HepG2 (cell line): ENCODE results near the gene AP1M2. TPM values are rescaled to one million over a fixed set of nuclear protein-coding genes. Genes with fewer than 3 reads are reported as not detected.

Source experiments
- ATAC-seq: fragments of 200-7000 bp; cut with Tn5 transposase; 3 replicates; pipeline ENCODE4 v1.9.1; 2020; ENCODE audit warnings: mild to moderate bottlenecking, moderate library complexity
- BruUV-seq: library from RNA; stranded (reverse); fragments of 400-500 nt; replicated peaks from 2 replicates; lab custom pipeline; 2021; lab: Mats Ljungman, UMichigan
- CTCF ChIA-PET: fragments of 300-600 bp; formaldehyde crosslinking; extraction: SDS; loops from one replicate; lab custom pipeline; 2021; ENCODE audit warnings: low total read pairs, inconsistent platforms, low intra/inter-chr PET ratio; lab: Yijun Ruan, JAX
- POLR2A ChIA-PET: fragments of 350-600 bp; sonication (Branson Sonifier 250); formaldehyde crosslinking; loops from one replicate; lab custom pipeline; 2020; ENCODE audit warnings: antibody characterized with exemption, inconsistent platforms; lab: Yijun Ruan, JAX
- DNase-seq: peaks from one replicate; pipeline ENCODE4 v3.0.0-alpha.2; 2015; ENCODE audit warnings: low spot score
- FAIRE-seq: peaks from 3 replicates; lab custom pipeline; 2011; peaks lifted over from hg19 to GRCh38; lab: Jason Lieb, UNC
- H2AFZ ChIP-seq: one replicate; pipeline ENCODE4 v1.6.1; 2011; ENCODE audit warnings: low read length, inconsistent platforms
- H3K27ac ChIP-seq: fragments of 300-600 bp; 3 replicates; pipeline ENCODE4 v1.8.0; 2011; ENCODE audit warnings: mixed run types, mild to moderate bottlenecking, mixed read lengths, low read length, inconsistent platforms; ENCODE audit not compliant: insufficient read depth; ENCODE audit errors: extremely low read length
- H3K27me3 ChIP-seq, 2 experiments: fragments of 200-600 bp in 1 of 2; 2 replicates in 1 of 2; 3 replicates in 1 of 2; pipeline versions ENCODE4 v1.6.0 to v1.8.0; 2011; ENCODE audit warnings: low read length in 2 of 2, mild to moderate bottlenecking in 2 of 2, moderate library complexity in 2 of 2, inconsistent platforms in 1 of 2; ENCODE audit not compliant: insufficient read depth in 2 of 2, control insufficient read depth in 1 of 2
- H3K36me3 ChIP-seq, 2 experiments: fragments of 200-600 bp in 1 of 2; replicated peaks in 1 of 2; 2 replicates in 1 of 2; 3 replicates in 1 of 2; pipeline versions ENCODE4 v1.5.1 to v1.8.0; 2011; ENCODE audit warnings: low read length in 2 of 2, inconsistent platforms in 1 of 2; ENCODE audit not compliant: insufficient read depth in 2 of 2, control insufficient read depth in 1 of 2
- H3K4me1 ChIP-seq: 2 replicates; pipeline ENCODE4 v1.5.1; 2012; ENCODE audit warnings: low read length, inconsistent platforms; ENCODE audit not compliant: insufficient read depth
- H3K4me2 ChIP-seq: 2 replicates; pipeline ENCODE4 v1.6.0; 2011; ENCODE audit warnings: low read depth, low read length, inconsistent platforms
- H3K4me3 ChIP-seq, 3 experiments: fragments of 200-600 bp in 1 of 3; sonication (generic), shearing (Covaris generic) in 1 of 3; replicated peaks in 1 of 3; 2 replicates each; pipeline ENCODE4 v1.5.1; 2011 to 2016; ENCODE audit warnings: low read length in 3 of 3, inconsistent platforms in 2 of 3, low read depth in 2 of 3, mild to moderate bottlenecking in 2 of 3, control low read depth in 1 of 3, mixed read lengths in 1 of 3; ENCODE audit not compliant: insufficient read depth in 1 of 3
- H3K79me2 ChIP-seq: one replicate; pipeline ENCODE4 v1.6.1; 2011; ENCODE audit warnings: low read length, inconsistent platforms; ENCODE audit not compliant: insufficient read depth
- H3K9ac ChIP-seq: 2 replicates; pipeline ENCODE4 v1.6.0; 2011; ENCODE audit warnings: mild to moderate bottlenecking, low read depth, low read length, inconsistent platforms; ENCODE audit not compliant: insufficient read depth
- H3K9me3 ChIP-seq: 2 replicates; pipeline ENCODE4 v1.5.1; 2012; ENCODE audit warnings: mild to moderate bottlenecking, low read length
- H4K20me1 ChIP-seq: 2 replicates; pipeline ENCODE4 v1.6.0; 2011; ENCODE audit warnings: inconsistent platforms, mild to moderate bottlenecking, low read length, moderate library complexity; ENCODE audit not compliant: insufficient read depth
- CBX1 ChIP-seq: IDR thresholded peaks from one replicate; pipeline ENCODE4 v1.6.1; 2016; ENCODE audit warnings: antibody characterized with exemption, low read depth
- FOSL2 ChIP-seq: sonication (generic); formaldehyde crosslinking; IDR thresholded peaks from 2 replicates; pipeline ENCODE4 v1.4.0; 2020; ENCODE audit warnings: missing genetic modification reagents
- FOXP1 ChIP-seq, 2 experiments: fragments of 450-650 bp in 1 of 2; IDR thresholded peaks; 2 replicates each; pipeline ENCODE4 v1.6.1; 2017 to 2018; ENCODE audit warnings: antibody characterized with exemption in 1 of 2
- GFI1 ChIP-seq: sonication (generic); formaldehyde crosslinking; IDR thresholded peaks from 2 replicates; pipeline ENCODE4 v1.5.0; 2020; ENCODE audit warnings: missing genetic modification reagents, mild to moderate bottlenecking, borderline replicate concordance
- MAFF ChIP-seq: IDR thresholded peaks from 2 replicates; pipeline ENCODE4 v1.6.1; 2011; ENCODE audit warnings: low read depth, low read length, improper control_type of control experiment
- ZNF382 ChIP-seq: sonication (generic); formaldehyde crosslinking; IDR thresholded peaks from 2 replicates; pipeline ENCODE4 v1.5.0; 2020; ENCODE audit warnings: missing genetic modification reagents, mild to moderate bottlenecking, borderline replicate concordance
- ZNF770 ChIP-seq: sonication (generic); formaldehyde crosslinking; IDR thresholded peaks from 2 replicates; pipeline ENCODE4 v1.5.0; 2020; ENCODE audit warnings: mild to moderate bottlenecking, missing genetic modification reagents
- WGBS: methylation state at CpG from one replicate; pipeline ENCODE4 v1.1.6; 2017; ENCODE audit warnings: low lambda C conversion rate; 5-methylcytosine and 5-hydroxymethylcytosine counted together
- in situ Hi-C: cut with HindIII; loops from 2 replicates; pipeline ENCODE4 v1.10.0; 2017; ENCODE audit warnings: low pct_unique_long_range_greater_than_20kb; ENCODE audit not compliant: extremely low pct_ligation_motif_present
- intact Hi-C: fragments of 100-400 bp; cut with micrococcal nuclease; formaldehyde crosslinking; loops from one replicate; pipeline ENCODE4 v1.10.0; 2022; ENCODE audit not compliant: unreplicated experiment
- polyA plus RNA-seq, 8 experiments: library from polyadenylated mRNA; depleted of rRNA in 3 of 8; stranded (reverse) in 7 of 8; unstranded in 1 of 8; fragments of >200 nt; fragmentation: Illumina TruSeq in 4 of 8; extraction: Trizol in 4 of 8; gene quantifications; 2 replicates each; pipeline versions ENCODE4 v1.2.1 to v1.2.3, GENCODE V29; 2011 to 2016; ENCODE audit warnings: low read depth in 4 of 8, missing spikeins in 1 of 8, mixed read lengths in 1 of 8; ENCODE audit not compliant: insufficient read depth in 1 of 8
- total RNA-seq, 5 experiments: library from RNA; depleted of rRNA; stranded (reverse); fragments of >200 nt; fragmentation: Illumina TruSeq; extraction: Trizol; gene quantifications; 2 replicates each; pipeline ENCODE4 v1.2.3, GENCODE V29; 2016; ENCODE audit warnings: low read depth in 1 of 5
- TF ChIP-seq, protein P1 (sequence below): sonication (generic); formaldehyde crosslinking; IDR thresholded peaks from 2 replicates; pipeline ENCODE4 v1.8.0; 2022; ENCODE audit warnings: low read depth, missing genetic modification reagents

AP1M2 gene
- total and polyA plus RNA-seq, 2 of the 13 experiments (the other 11 are each of a cell fraction or from before 2014, with no cell fraction given), result 6.3 to 76.8 TPM

GRCh38 chr19:10533646-10534386 is 53.3 kb downstream of the AP1M2 start:
- ATAC-seq (no peak), DNase-seq (no peak)

More at GRCh38 chr19:10533646-10534386, 53.3 kb downstream of the AP1M2 start:
- peaks cover 20% of the 10 kb centered on the region; the same call in 1 of the 2 replicates for H3K4me1 ChIP-seq
- H3K4me3 ChIP-seq, result no peak overlapping the region
- ChIA-PET POLR2A (no interaction called here), CTCF (no interaction called here)
- H3K27ac ChIP-seq, result no peak overlapping the region
- H2AFZ ChIP-seq, result no peak overlapping the region
- H3K9ac ChIP-seq, result no peak overlapping the region
- in situ Hi-C loops, result no loop called here
- BruUV-seq, result no TSS peak
- H3K27me3 ChIP-seq, result peaks cover 1 to 14% of the 10 kb centered on the region in 2 experiments; a peak in 3 of 5 replicates
- no peaks in the 10 kb centered on the region for H3K9me3 ChIP-seq
- no peak for FAIRE-seq
- WGBS, result 51% methylated on average over 10 of the region's 10 CpGs
- TF ChIP-seq, protein P1, sequence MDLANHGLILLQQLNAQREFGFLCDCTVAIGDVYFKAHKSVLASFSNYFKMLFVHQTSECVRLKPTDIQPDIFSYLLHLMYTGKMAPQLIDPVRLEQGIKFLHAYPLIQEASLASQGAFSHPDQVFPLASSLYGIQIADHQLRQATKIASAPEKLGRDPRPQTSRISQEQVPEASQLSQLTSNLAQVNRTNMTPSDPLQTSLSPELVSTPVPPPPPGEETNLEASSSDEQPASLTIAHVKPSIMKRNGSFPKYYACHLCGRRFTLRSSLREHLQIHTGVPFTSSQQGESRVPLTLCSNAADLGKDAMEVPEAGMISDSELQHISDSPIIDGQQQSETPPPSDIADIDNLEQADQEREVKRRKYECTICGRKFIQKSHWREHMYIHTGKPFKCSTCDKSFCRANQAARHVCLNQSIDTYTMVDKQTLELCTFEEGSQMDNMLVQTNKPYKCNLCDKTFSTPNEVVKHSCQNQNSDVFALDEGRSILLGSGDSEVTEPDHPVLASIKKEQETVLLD (CRISPR knock-in tag), result no peak
- TF ChIP-seq ZNF770 (CRISPR knock-in tag), result peak; percentile 83
- no peak for TF ChIP-seq GFI1 (CRISPR knock-in tag)
- TF ChIP-seq MAFF, result no peak
- no peak for TF ChIP-seq FOXP1 (IDR thresholded peaks at IDR 0.05)
- TF ChIP-seq FOXP1 (CRISPR knock-in tag; IDR thresholded peaks at IDR 0.05), result no peak
- TF ChIP-seq CBX1, result no peak
- TF ChIP-seq FOSL2 (CRISPR knock-in tag), result no peak
- TF ChIP-seq ZNF382 (CRISPR knock-in tag), result no peak
- no peak overlapping the region for H3K4me2 ChIP-seq
- no peaks in the 10 kb centered on the region for H4K20me1 ChIP-seq
- H3K79me2 ChIP-seq, result no peaks in the 10 kb centered on the region
- intact Hi-C loops, result no loop called here
- no peaks in the 10 kb centered on the region for H3K36me3 ChIP-seq
